Activated T-helper 2 cell treated with anti-CD3 and anti-CD28 coated beads, Interferon-gamma antibody, Interleukin-2, Interleukin-4, amounts not matched to agents 10 μg/mL and 5 μg/mL and 100 μg/mL, durations not matched to agents 14 hours and 24 hours and 36 hours (primary cell): ENCODE measurements around the gene SLC22A14. TPM values are rescaled to one million over a fixed set of nuclear protein-coding genes. Genes with fewer than 3 reads are reported as not detected.
"Not testable (repeated sequence)": the region's sequence is repeated elsewhere in the genome, so short reads cannot be mapped to it uniquely, and the experiment has no call there.

Source experiments
- DNase-seq: peaks from one replicate; pipeline ENCODE4 v3.0.0; 2021; ENCODE audit warnings: low spot score
- H3K27ac Mint-ChIP-seq: one replicate; pipeline ENCODE4 v1.8.0; 2021; ENCODE audit warnings: mixed read lengths
- H3K27me3 Mint-ChIP-seq: one replicate; pipeline ENCODE4 v1.8.0; 2021; ENCODE audit warnings: low read depth, mixed read lengths
- H3K36me3 Mint-ChIP-seq: one replicate; pipeline ENCODE4 v1.8.0; 2021; ENCODE audit warnings: low read depth, mixed read lengths
- H3K4me1 Mint-ChIP-seq: one replicate; pipeline ENCODE4 v1.8.0; 2021; ENCODE audit warnings: low read depth, mixed read lengths
- H3K4me3 Mint-ChIP-seq: one replicate; pipeline ENCODE4 v1.8.0; 2021; ENCODE audit warnings: low read depth, mild to moderate bottlenecking, moderate library complexity, mixed read lengths
- H3K9me3 Mint-ChIP-seq: one replicate; pipeline ENCODE4 v1.8.0; 2021; ENCODE audit warnings: mixed read lengths
- intact Hi-C: fragments of 100-400 bp; cut with micrococcal nuclease; formaldehyde crosslinking; loops from one replicate; pipeline ENCODE4 v1.15.1; 2023
- total RNA-seq: library from RNA; stranded (reverse); gene quantifications from 2 replicates; pipeline ENCODE4 v1.2.3, GENCODE V29; 2022

SLC22A14 gene, protein sequence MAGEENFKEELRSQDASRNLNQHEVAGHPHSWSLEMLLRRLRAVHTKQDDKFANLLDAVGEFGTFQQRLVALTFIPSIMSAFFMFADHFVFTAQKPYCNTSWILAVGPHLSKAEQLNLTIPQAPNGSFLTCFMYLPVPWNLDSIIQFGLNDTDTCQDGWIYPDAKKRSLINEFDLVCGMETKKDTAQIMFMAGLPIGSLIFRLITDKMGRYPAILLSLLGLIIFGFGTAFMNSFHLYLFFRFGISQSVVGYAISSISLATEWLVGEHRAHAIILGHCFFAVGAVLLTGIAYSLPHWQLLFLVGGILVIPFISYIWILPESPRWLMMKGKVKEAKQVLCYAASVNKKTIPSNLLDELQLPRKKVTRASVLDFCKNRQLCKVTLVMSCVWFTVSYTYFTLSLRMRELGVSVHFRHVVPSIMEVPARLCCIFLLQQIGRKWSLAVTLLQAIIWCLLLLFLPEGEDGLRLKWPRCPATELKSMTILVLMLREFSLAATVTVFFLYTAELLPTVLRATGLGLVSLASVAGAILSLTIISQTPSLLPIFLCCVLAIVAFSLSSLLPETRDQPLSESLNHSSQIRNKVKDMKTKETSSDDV
- not detected in 2 replicates for total RNA-seq

DNA sequence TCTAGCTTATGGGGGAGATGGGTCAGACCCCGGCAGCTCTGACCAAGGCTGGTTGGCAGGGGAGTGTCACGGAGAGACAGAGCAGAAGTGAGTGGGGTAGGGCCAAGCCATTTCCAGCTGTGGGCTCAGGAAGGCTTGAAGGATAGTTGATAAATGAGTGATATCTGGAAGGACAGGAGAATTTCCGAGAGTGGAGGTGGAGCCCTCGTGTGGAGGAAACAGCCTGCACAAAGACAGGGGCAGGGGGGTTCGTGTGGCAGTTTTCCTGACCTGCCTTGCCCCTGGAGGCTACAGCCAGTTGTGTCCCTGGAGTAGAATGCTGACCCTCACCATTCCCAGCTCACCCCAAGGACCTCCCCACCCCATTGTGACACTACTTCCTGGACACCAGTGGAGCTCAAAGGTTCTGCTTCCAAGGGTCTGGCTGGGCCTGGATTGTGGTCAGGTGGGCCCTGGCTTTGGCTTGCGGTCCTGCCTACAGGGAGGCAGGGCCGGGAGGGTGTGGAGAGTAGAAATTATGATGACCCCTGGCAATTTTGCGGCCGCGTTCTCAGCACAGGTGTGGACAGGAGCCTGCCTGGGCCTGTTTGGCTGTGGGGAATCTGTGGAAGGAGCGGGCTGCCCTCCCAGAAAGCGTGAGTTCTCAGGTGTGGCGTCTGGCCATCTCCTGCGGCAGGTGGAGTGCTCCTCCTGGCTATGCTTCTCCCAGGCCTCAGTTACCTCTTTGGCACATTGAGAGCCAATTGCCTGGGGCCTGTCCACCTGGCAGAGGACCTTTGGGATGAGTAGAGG is at the start of gene SLC22A14:
SLC22A14 (plus strand) TSS at position 400 of the 792 bp plus-strand sequence. CDS start 23,733 bp downstream, outside the sequence.
- Mint-ChIP-seq H3K27ac (no peak within 1 kb of the TSS), H3K36me3 (no peaks in the 10 kb centered on the region), H3K4me3 (no peak within 1 kb of the TSS), H3K9me3 (no peaks in the 10 kb centered on the region), H3K27me3 (no peaks in the 10 kb centered on the region), H3K4me1 (no peaks in the 10 kb centered on the region)
- no peak for DNase-seq
- intact Hi-C loops = no loop called here

DNA sequence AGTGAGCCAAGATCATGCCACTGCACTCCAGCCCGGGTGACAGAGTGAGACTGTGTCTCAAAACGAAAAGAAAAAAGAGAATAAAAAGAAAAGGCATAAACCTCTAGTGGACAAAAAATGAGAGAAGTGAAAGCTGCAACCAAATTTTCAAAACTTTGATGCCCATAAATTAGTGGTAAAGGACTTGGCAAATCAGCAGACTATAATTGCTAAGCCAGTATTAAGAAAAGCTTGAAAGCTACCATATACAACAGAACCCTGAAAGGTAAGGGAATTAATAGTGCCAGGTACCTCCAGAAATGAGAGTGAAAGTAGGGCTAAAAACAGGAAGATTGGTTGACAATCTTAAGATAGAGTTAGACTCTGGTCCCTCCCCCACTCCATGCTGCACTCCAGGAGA is 49.4 kb upstream of the SLC22A14 start:
- Mint-ChIP-seq H3K36me3 (peaks cover 76% of the 10 kb centered on the region), H3K27ac (no peak overlapping the region), H3K4me1 (peaks cover 2% of the 10 kb centered on the region), H3K4me3 (no peak overlapping the region), H3K9me3 (peaks cover 4% of the 10 kb centered on the region), H3K27me3 (no peaks in the 10 kb centered on the region)
- no peak for DNase-seq
- intact Hi-C loops = no loop called here

DNA sequence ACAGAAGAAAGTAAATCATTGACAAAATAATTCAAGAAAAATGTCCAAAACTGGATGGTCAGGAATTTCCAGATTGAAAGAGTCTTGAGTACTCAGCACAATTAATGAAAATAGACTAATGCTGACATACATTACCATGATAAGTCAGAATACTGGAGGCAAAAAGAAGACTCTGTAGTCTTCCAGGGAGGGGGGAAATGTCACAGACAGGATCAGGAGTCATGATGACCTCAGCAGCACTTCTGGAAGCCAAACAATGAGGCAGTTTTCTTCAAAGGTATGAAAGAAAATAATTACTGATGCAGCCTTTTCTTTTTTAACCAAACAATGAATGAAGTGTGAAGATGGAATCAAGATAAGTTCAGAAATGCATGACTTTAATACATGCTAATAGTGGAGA is 46.6 kb upstream of the SLC22A14 start:
- Mint-ChIP-seq H3K4me3 (no peak overlapping the region), H3K27me3 (no peaks in the 10 kb centered on the region), H3K4me1 (peaks cover 2% of the 10 kb centered on the region), H3K36me3 (peaks cover 79% of the 10 kb centered on the region), H3K9me3 (peaks cover 18% of the 10 kb centered on the region), H3K27ac (no peak overlapping the region)
- DNase-seq = no peak
- intact Hi-C loops = no loop called here

DNA sequence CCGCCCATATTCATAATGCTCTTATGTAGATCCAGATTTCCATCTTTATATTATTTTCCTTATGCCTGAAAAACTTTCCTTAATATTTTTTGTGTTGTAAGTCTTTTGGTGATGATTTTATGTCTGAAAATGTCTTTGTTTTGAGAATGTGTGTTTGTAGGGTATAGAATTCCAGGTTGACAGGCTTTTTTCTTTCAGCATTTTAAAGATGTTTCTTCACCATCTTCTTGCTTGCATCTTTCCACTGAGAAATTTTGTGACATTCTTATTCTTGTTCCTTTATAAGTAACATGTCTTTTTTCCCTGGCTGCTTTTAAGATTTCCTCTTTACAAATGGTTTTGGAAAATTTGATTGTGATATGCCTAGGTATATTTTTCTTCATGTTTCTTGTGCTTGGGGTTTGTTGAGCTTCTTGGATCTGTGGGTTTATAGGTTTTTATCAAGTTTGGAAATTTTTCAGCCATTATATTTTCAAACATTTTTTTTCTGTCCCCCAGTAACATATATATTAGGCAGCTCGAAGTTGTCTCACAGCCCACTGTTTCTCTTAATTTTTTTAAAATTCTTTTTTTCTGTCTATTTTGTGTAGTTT is 43.6 kb upstream of the SLC22A14 start:
- H3K4me1 Mint-ChIP-seq = no peaks in the 10 kb centered on the region
- H3K9me3 Mint-ChIP-seq = peaks cover 18% of the 10 kb centered on the region
- intact Hi-C loops = no loop called here
- no peaks in the 10 kb centered on the region for H3K27me3 Mint-ChIP-seq
- no peak for DNase-seq
- H3K27ac Mint-ChIP-seq = no peak overlapping the region
- H3K4me3 Mint-ChIP-seq = no peak overlapping the region
- H3K36me3 Mint-ChIP-seq = peaks cover 73% of the 10 kb centered on the region

DNA sequence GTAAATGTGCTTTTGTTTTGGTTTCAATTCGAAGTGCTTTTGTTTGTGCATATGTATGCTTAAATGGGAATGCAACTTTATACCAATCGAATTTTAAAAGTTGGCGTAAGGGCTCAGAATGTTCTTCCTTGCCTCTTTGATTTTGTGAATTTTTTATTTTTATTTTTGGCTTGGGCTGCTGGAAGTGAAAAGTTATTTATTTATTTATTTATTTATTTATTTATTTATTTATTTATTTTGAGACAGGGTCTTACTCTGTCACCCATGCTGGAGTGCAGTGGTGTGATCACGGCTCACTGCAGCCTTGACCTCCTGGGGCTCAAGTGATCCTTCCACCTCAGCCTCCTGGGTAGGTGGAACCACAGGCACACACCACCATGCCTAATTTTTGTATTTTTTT is 39.3 kb upstream of the SLC22A14 start:
- H3K4me3 Mint-ChIP-seq, intact Hi-C loops, H3K27me3 Mint-ChIP-seq, DNase-seq, H3K4me1 Mint-ChIP-seq, H3K27ac Mint-ChIP-seq: not testable (repeated sequence)
- H3K9me3 Mint-ChIP-seq = peaks cover 14% of the 10 kb centered on the region
- peaks cover 69% of the 10 kb centered on the region for H3K36me3 Mint-ChIP-seq

DNA sequence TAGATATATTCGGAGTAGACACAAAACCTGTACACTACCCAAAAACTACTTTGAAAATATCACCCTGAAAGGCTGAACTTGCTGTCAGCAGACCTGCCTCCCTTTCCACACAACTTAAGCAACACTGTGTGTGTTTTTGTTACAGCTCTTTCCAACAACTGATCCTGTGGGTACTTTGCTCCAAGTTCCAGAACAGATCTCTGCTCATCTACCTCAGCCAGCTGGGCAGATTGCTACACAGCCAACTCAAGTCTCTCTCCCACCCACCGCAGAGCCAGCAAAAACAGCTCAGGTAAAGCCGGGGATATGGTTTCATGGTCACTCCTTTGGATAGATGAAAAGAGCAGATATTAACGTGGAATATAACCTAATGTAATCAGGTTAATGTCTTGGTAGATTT is 36.2 kb upstream of the SLC22A14 start:
- H3K9me3 Mint-ChIP-seq = no peaks in the 10 kb centered on the region

DNA sequence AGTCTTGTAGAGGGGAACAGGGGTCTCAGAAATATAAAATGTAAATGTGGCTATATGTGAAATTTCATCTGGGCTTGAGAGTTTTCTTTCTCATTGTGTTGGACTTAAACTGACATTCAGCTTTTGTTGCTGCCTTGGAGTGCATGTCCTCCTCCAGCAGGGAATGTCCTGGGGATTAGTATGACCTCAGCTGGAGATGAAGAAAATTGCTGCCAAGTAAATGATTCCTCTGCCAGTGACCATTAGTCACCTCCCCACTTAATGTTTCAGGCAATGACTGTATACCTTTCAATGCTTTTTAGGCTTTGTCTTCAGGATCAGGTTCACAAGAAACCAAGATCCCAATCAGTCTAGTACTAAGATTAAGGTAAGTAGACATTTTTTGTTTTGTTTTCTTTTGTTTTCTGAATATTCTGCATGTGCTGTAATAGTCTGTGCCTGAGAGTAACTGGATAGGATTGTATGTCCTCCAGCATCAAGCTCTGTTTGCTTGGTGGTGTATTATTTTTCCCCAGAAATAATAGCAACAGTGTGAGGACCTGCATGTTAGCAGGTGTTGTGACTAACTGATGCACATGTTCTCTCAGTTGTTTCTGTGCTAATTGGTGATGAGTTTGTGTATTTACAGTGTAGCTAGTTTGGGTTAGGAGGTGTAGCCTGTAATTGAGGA is 34.6 kb upstream of the SLC22A14 start:
- Mint-ChIP-seq H3K9me3 (no peaks in the 10 kb centered on the region), H3K36me3 (peaks cover 84% of the 10 kb centered on the region), H3K4me3 (no peak overlapping the region), H3K4me1 (peaks cover 4% of the 10 kb centered on the region), H3K27me3 (no peaks in the 10 kb centered on the region), H3K27ac (peak overlapping the region; percentile 13)
- no peak for DNase-seq
- intact Hi-C loops = no loop called here

More for the DNA sequence above, 36.2 kb upstream of the SLC22A14 start:
- H3K4me1 Mint-ChIP-seq = peaks cover 4% of the 10 kb centered on the region
- no peaks in the 10 kb centered on the region for H3K27me3 Mint-ChIP-seq
- intact Hi-C loops = no loop called here
- H3K36me3 Mint-ChIP-seq = peaks cover 71% of the 10 kb centered on the region
- H3K4me3 Mint-ChIP-seq = no peak overlapping the region
- no peak for DNase-seq
- no peak overlapping the region for H3K27ac Mint-ChIP-seq

DNA sequence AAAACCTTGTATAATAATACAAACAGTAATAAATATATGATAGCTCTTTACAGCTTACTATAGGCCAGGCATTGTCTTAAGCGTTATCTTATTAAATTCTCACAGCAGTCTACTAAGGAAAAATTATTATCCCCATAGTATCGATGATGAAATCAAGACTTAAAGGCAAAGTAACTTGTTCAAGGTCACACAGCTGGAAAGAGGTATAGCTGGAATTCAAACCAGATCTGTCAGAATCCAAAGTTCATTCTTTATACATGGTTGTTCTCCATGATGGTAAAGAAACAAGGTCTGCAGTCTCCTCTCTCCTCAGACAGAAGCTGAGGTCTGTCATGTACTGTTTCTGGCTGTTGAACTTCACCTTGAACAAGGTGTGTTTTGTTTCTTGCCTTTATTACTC is 31.9 kb upstream of the SLC22A14 start:
- peaks cover 9% of the 10 kb centered on the region for H3K4me1 Mint-ChIP-seq
- intact Hi-C loops = no loop called here
- no peaks in the 10 kb centered on the region for H3K27me3 Mint-ChIP-seq
- no peak overlapping the region for H3K4me3 Mint-ChIP-seq
- no peaks in the 10 kb centered on the region for H3K9me3 Mint-ChIP-seq
- no peak overlapping the region for H3K27ac Mint-ChIP-seq
- no peak for DNase-seq
- peaks cover 91% of the 10 kb centered on the region for H3K36me3 Mint-ChIP-seq

DNA sequence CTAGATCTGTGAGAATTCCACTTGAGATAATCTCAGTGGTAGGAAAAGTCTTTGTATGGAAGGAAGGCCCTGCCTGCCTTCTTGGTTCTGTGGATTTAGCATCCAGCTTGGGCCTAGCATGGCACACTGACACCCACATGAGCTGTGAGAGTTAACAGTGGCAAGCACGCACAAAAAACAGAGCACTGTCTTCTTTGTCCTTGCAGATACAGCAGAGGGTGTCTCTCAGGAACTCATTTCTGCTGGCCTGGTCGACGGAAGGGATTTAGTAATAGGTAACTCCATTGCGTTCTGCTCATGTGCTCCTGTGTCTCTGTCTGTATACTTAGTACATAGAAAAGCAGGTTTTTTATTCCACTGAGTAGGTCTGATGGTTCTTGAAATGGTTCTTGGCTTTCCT is 30.9 kb upstream of the SLC22A14 start:
- H3K36me3 Mint-ChIP-seq = peaks cover 90% of the 10 kb centered on the region

DNA sequence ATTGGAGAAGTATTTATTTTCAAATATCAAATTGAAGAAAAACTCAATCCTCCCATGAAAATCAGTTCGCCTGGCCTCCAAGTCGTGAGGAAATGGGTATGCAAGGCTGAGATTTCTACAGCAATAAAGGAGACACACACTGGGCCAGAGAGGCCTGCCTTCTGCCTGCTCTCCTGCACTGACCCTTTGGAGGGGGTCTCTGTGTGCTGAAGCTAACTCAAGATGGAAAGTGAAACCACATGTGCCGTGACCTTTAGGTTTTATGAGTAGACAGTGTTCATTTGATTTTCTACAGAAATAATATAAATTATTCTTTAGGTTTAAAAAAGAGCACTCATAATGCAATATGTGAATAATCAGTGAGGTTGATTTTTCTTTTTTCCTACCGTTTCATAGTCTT is 28.4 kb upstream of the SLC22A14 start:
- no peak for DNase-seq
- H3K9me3 Mint-ChIP-seq = no peaks in the 10 kb centered on the region
- H3K27ac Mint-ChIP-seq = no peak overlapping the region
- peaks cover 83% of the 10 kb centered on the region for H3K36me3 Mint-ChIP-seq
- no peaks in the 10 kb centered on the region for H3K27me3 Mint-ChIP-seq
- H3K4me1 Mint-ChIP-seq = peaks cover 22% of the 10 kb centered on the region
- H3K4me3 Mint-ChIP-seq = no peak overlapping the region
- intact Hi-C loops = no loop called here

More for the DNA sequence above, 30.9 kb upstream of the SLC22A14 start:
- Mint-ChIP-seq H3K27me3 (no peaks in the 10 kb centered on the region), H3K4me3 (no peak overlapping the region), H3K9me3 (no peaks in the 10 kb centered on the region), H3K4me1 (peaks cover 12% of the 10 kb centered on the region), H3K27ac (no peak overlapping the region)
- intact Hi-C loops = no loop called here
- DNase-seq = no peak

DNA sequence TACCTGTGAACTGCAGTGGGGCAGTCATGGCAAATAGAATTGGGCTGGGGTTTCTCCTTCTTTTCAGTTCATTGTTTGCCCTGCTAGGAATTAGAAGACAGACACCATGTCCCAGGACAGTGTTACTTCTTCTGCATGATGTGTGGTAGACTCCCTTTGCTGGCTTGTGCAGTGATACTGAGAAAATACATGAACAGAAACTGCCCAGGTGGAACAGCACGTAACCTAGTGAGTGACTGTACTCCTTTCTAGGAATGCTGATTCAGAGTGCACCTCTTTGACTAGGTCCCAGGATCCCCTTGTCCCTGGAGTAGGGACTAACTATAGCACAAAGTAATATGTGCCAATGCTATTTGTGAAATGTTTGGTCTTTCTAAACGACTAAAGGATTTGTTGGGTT is 27.2 kb upstream of the SLC22A14 start:
- Mint-ChIP-seq H3K36me3 (peaks cover 74% of the 10 kb centered on the region), H3K4me1 (peaks cover 29% of the 10 kb centered on the region), H3K27me3 (no peaks in the 10 kb centered on the region), H3K9me3 (no peaks in the 10 kb centered on the region), H3K4me3 (no peak overlapping the region), H3K27ac (no peak overlapping the region)
- DNase-seq = no peak
- intact Hi-C loops = loop anchor here (5.0 kb wide), 3 partner anchors 48 to 118 kb away; partner anchors contain the start of genes ACAA1, MYD88 and OXSR1

DNA sequence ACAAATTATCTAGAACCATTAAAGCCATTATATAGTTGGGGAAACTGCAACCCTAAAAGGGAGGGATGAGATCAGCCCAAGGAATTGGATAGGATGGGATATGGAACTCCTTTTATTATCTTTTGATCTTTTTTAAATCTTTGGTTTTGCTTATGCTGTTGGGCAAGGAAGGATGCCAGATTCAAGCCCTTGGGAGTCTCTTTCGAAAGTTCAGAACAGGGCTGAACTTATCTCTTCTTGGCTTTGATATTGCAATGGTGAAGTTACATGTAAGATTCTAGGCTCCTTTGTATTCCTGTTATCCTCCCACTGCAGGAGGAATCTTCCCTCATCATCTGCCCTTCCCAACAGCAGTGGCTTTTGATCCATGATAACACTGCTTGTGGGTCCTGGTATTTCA is 26.5 kb upstream of the SLC22A14 start:
- Mint-ChIP-seq H3K4me3 (no peak overlapping the region), H3K36me3 (peaks cover 66% of the 10 kb centered on the region), H3K27me3 (no peaks in the 10 kb centered on the region), H3K4me1 (peaks cover 36% of the 10 kb centered on the region), H3K9me3 (no peaks in the 10 kb centered on the region), H3K27ac (no peak overlapping the region)
- intact Hi-C loops = loop anchor here (5.0 kb wide), 3 partner anchors 48 to 118 kb away; partner anchors contain the start of genes ACAA1, MYD88 and OXSR1
- no peak for DNase-seq
